GM18867 (cell line): ENCODE results near the gene MRPS25.
"Not testable (repeated sequence)": the region's sequence is repeated elsewhere in the genome, so short reads cannot be mapped to it uniquely, and the experiment has no call there.

Experiments used
- ATAC-seq: cut with Tn5 transposase; IDR thresholded peaks from one replicate; pipeline ENCODE4 v1.9.1; 2021; ENCODE audit warnings: mild to moderate bottlenecking, moderate library complexity; ENCODE audit not compliant: unreplicated experiment

The MRPS25 gene

DNA sequence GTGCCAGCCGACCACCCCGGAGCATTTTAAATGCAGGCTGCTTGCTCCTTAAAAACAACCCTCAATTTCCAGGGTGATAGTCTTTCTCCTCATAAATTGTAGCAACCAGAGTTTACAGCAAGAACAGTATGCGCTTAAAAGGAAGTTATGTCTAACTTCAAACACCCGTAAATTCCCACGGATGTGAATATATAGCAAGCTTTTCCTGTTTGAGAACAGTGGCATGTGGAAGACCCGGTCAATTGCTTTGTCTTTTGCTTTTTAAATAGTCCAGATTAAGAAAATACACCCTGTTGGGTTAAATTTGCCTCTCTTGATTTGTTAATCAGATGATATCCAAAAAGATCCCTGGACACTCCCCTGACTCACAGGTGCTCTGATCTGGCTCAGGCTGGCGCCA, 20.8 kb downstream of the MRPS25 start:
- no peak for ATAC-seq

DNA sequence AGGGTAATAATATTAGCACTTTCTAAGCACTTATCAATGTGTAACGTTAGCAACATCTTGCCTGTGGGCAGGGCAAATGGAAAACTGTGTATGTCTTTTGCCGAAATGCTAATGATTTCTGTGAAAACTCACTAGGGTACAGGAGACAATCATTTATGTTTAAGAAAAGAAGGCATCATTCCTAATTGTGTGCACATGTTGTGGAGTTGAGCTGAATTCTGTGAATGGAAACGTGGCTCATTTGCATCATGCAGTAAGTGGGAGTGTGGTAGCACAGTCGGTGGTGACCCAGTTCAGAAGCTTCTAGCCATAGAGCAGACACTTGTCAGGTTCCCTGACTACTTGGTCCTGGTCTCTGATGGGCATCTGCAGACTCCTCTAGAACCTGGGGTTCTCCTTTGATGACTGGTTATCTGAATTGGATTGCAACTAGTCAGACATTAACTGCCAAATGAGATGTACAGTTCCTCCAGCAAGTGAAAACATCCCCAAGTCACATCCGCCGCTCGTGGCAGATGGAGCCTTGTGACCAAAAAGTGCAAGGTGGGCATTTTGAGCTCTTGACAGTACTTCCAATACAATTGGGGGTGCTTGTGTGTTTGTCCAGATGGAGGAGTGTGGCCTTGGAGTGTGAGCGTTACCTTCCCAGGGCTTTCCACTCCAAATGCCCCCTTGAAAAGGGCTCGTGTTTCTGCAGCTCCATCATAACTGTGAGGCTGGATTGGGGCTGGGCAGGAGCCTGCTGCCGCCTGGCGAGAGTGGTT, 21.5 kb downstream of the MRPS25 start:
- no peak for ATAC-seq

DNA sequence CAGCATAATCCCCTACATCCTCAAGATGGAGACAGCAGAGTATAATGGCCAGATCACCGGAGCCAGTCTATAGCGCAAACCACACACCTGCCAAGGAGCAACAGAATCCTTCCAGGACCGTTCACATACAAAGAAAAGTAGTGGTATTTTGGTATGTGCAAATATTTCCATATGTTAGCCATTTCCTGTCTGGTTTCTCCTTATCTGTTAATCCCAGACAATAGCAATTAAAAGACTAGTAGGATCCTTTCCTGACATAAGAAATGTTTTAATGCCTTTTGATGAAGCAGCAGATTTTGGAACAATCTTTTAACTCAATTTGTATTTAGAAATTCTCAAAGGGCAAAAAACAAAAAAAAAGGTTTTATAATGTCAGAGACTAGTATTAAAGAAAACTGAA, 22.2 kb downstream of the MRPS25 start:
- no peak for ATAC-seq

DNA sequence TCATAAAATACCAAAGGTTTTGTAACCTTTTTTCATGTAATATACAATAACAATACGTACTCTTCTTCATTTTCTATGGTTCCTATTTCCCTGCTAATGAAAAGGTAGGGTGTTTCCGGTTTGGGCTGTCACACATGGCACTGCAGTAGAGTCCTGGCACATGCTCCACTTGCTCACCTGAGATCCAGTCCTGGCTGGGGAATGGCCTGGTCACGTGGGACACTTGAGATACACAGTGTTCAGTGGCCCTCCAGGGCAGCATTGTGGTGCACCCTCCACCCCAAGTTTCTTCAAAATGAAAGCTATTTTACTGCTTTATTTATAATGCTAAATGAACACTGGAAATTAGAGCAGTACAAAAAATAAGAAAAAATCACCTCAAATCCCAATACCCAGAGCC, 23.2 kb downstream of the MRPS25 start:
- ATAC-seq = no peak

DNA sequence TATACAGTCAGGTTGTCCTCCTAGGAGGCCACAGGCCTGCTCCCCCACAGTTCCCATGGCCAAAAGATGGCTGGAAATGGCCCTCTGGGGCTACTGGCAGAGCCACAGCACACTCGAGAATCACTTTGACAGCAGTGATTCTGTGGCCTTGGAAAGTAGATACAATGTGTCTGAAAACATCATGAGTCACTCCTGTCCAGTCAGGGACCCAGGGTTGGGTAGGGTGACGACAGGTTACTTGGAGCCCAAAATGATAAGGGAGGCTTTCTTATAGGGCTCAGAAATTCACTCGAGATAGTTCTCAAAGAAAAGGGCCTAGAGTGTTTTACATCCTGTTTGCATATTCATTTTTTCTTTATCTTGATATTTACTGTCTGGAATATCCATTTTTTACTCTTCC, 24.3 kb downstream of the MRPS25 start:
- ATAC-seq = no peak

DNA sequence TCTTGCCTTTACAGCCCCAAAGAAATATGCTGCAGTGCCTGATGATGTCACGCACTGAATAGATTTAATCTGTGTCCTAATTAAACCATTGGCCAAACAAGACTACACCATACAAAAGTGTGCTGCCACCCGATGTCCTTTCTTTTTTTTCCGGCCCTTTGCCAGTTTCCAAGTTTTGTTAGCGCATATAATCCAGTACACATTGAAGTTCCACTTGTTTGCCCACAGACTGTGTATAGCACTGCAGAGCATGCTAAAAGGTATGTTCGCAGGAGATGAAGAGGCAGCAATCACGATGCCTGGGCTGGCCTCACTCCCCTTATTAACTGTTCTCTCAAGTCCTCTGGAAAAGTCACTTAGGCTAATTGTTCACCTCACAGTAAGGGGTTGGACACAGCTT, 26.8 kb downstream of the MRPS25 start:
- ATAC-seq = no peak

DNA sequence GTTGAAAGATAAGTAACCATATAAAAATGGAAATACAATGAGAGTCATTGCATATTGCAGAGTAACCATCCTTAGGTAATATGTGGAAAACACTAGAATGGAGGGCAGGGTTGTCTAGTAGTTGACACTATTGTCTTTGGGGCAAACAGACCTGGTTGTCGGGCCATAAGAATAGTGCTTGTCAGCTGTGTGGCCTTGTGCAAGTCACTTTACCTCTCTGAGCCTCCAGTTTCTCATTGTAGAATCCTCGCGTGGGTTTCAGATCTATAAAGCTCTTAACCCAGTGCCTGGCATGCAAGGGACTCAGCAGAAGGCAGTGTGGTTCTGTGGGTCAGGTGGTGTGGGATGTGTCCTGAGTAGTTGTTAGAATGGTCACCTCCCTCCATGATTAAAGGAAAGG, 32.0 kb downstream of the MRPS25 start:
- no peak for ATAC-seq

DNA sequence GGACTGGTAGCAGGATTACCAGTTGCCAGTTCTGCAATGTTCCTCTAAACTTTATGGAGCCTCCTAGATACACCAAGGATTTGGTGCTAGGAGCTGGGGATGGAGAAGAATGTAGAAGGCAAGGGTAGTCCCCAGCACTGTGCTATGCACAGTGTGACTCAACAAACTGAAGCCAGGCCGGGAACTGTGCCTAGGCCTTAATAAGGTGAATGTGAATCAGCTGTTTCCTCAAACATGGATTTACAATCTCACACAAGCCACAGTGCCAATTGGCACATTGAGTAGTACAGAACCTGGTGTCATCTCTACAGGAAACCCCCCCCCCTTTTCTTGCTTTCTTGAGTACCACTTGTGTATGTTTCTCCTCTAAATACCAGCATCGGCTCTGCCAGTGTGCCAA, 32.5 kb downstream of the MRPS25 start:
- ATAC-seq = no peak

DNA sequence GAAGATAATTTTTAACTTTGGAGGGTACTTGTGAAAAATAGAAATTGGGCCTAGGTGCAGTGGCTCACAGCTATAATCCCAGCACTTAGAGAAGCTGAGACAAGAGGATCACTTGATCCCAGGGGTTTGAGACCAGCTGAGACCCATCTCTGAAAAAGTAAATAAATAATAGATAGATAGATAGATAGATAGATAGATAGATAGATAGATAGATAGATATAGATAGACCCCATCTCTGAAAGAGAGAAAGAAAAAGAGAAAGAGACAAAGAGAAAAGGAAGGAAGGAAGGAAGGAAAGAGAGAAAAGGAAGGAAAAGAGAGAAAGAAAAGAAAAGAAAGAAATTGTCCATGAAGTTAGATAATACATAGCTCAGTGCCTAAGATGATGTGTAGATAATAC, 35.5 kb downstream of the MRPS25 start:
- ATAC-seq = no peak

DNA sequence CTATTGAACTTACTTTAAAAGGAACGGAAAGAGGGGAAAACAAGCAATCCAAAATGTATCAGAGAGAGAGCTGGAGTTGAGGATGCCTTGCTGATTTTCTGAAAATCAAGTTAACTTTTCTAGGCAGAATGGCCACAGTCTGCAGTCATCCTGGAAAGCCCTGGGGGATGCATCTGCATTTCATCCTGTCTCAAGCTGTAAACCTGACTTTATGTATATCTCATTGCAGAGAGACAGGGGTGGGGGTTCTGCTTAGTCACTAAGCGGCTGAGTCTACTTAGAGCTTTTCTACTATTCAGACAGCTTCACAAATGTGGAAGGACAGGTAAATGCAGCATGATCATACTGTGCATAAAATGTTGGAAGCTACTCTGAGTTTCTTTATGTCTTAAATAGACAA, 41.4 kb downstream of the MRPS25 start:
- no peak for ATAC-seq

DNA sequence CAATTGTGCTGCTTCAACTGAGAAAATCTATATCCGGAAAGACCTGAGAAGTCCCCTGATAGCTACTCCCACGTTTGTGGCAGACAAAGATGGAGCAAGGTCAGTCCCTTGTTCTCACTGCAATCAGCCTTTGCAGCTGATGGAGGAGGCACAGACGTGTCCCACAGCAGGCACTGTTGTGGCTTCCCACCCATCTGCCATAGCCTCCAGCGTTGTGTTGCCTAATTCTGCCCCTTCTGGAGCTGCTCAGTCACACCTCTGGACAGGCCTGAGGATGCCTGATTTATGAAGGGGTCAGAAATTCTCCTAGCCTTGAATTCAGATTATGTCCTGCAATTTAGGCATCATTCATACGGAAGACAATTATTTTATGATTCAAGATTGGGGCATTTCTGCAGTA, 41.9 kb downstream of the MRPS25 start:
- ATAC-seq = no peak

DNA sequence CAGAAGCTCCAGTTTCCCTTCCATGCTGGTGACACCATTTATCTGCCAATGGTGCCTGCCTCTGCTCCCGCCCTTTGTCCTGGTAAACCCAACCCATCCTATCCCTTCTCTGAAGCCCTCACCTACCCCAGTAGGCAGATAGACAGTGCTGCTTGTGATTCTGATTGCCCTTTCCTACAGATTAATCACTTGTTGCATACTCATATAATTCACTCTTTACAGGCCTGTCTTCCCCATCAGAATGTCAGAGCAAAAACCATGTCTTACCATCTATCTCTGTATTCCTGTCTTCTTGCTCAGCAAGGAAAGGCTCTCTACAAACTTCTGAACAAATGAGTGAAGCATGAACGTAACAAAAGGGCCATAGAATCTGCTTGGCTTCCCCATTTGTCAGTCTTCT, 47.9 kb downstream of the MRPS25 start:
- no peak for ATAC-seq

DNA sequence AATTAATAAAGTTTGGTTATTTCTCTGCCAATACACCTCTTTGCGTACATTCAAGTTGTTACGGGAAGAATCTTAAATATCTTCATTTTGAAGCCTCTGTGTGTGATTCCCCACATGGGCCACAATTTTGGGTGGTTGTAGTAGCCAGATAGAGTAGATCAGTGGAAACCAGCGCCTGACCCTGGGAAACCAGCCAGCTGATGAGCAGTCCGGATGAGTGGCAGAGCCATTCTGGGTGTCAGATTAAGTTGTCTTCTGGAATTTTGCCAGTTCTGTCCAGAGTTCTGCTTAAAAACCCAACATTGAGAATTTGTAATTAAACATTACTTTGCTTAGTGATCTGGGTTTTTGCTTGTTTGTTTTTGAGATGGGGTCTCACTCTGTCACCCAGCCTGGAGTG, 49.7 kb downstream of the MRPS25 start:
- ATAC-seq = no peak

DNA sequence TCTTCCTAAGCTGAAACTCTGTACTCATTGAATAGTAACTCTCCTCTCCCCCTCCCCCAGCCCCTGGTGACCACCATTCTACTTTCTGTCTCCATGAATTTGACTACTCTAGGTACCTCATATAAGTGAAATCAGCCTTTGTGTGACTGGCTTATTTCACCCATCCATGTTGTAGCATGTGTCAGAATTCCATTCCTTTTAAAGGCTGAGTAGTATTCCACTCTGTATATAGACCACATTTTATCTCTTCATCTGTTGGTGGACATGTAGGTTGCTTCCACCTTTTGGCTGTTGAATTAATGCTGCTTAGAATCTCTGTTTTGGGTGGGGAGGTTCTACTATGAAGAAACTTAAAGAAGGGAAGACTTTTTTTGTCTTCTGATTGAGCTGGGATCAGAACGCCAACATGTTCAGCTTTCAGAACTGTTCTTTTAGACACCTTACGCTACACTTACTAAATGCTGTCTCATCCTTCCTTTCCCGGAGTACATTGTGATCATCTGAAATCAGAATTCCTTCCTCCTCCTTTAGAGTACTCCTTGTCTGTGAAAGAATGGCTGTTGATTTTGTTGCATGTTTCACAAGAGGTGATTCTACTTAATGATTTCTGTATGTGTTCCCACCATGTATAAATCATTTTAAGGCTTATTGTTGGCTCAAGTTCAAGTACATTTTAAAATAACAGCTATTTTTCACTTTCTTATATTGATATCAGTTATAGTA, 50.3 kb downstream of the MRPS25 start:
- ATAC-seq = no peak

DNA sequence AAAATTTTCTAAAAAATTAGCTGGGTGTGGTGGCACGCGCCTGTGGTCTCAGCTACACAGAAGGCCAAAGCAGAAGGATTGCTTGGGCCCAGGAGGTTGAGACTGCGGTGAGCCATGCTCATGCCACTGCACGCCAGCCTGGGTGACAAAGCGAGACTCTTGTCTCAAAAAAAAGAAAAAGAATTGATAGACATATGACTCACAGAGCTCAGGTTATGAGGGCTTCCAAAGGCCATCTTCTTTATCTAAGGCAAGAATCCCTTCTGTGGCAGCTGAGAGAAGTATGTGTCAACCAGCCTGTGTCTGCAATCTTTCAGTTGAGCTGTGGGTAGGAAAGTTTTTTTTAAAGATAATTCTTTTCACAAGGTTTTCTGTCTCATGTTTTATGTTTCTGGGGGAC, 53.9 kb downstream of the MRPS25 start:
- no peak for ATAC-seq

DNA sequence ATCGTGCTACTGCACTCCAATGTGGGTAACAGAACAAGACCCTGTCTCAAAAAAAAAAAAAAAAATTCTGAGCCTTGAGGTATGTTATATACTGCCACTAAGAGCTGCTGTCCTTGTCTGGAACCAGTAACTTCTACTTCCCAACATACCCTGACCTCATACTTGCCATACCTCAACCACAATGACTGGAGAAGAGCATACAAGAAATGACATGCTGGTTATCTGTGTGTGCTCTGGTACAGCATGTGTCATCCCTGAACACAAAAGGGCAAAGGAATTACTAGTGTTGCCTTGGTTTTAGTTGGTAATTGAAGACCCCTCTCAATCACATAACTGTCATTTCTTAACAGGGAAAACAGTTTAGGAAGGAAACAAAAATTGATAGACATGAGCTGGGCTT, 54.5 kb downstream of the MRPS25 start:
- ATAC-seq = no peak

DNA sequence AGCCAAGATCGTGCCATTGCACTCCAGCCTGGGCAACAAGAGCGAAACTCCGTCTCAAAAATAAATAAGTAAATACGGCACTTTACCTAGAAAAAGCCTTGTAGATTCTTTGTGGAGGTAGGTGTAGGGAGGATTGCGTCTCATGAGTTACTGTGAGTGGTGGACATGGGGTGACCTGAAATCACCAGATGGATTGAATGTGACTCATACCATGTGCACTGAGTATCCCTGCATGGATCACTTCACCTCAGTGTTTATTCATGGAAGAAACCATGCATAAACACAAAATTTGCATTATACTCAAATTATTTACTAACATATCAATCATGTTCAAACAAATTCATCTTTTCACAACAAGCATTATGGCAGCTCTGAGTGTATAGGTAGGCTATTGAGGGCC, 55.9 kb downstream of the MRPS25 start:
- ATAC-seq = no peak

DNA sequence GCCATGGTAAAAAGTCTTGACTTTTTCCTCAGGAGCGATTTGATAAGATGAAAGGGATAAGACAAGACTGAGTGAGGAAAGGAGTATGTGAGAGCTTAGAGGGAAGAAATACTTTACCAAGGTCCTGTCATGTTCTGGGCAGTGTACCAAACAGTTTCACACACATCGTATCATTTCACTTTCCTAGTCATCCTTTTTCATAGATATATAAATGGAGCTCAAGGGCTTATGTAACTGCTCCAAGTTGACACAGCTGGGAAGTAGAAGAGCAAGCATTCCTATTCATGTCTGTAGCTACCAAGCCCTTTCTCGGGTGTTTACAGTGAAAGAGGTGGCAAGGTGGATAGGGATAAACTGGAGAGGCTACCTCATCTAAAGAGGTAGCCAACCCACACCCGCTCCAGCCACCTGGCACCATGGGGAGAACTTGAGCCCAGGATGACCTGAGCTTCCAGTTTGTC, 57.4 kb downstream of the MRPS25 start:
- no peak for ATAC-seq

DNA sequence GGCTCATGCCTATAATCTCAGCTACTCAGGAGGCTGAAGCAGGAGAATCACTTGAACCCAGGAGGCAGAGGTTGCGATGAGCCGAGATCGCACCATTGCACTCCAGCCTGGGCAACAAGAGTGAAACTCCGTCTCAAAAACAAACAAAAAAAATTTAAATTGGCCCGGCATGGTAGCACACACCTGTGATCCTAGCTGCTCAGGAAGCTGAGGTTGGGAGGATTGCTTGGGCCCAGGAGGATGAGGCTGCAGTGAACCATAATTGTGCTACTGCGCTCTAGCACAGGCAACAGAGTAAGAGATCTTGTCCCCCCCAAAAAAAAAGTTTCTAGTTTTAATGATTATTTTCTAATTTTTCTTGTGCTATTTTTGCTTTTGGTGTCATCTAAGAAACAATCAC, 65.9 kb downstream of the MRPS25 start:
- not testable (repeated sequence) for ATAC-seq
